Right atrium auricular region (tissue), 2 donors: ENCODE data around the gene CD3E. TPM values are rescaled to one million over a fixed set of nuclear protein-coding genes. Genes with fewer than 3 reads are reported as not detected.

Source experiments
- DNase-seq: peaks from one replicate; pipeline ENCODE4 v3.0.0-alpha.2; 2019; ENCODE audit warnings: low spot score
- H3K27ac ChIP-seq, 2 donors: fragments of 200-600 bp; sonication (generic); 1 replicate in 1 of 2; 2 replicates in 1 of 2; pipeline ENCODE4 v1.5.1; 2016 to 2019
- H3K27me3 ChIP-seq, 2 donors: fragments of 200-600 bp; sonication (generic); one replicate each; pipeline versions ENCODE4 v1.5.1 to v1.6.0; 2017 to 2019
- H3K36me3 ChIP-seq: fragments of 200-600 bp; sonication (generic); one replicate; pipeline ENCODE4 v1.5.1; 2016
- H3K4me1 ChIP-seq, 2 donors: fragments of 200-600 bp; sonication (generic); one replicate each; pipeline versions ENCODE4 v1.5.1 to v1.6.0; 2017 to 2019
- H3K4me3 ChIP-seq, 2 donors: fragments of 200-600 bp; sonication (generic); 1 replicate in 1 of 2; 2 replicates in 1 of 2; pipeline ENCODE4 v1.5.1; 2017 to 2019; ENCODE audit warnings: mild to moderate bottlenecking in 1 of 2, moderate library complexity in 1 of 2
- H3K9me3 ChIP-seq, 2 donors: fragments of 200-600 bp; sonication (generic); one replicate each; pipeline ENCODE4 v1.5.1; 2019
- total RNA-seq, 2 donors: library from RNA; depleted of rRNA; stranded (reverse); fragments of >200 nt; gene quantifications; one replicate each; pipeline ENCODE4 v1.1.0, GENCODE V29; 2016
- TF ChIP-seq, protein P1 (sequence below), 2 donors: fragments of 200-600 bp; sonication (generic); IDR thresholded peaks; one replicate each; pipeline ENCODE4 v1.5.1; 2019; ENCODE audit warnings: antibody characterized with exemption in 2 of 2

CD3E gene
- total RNA-seq, 2 donors from 2014 or later, result 1.8 TPM; not detected in 1

DNA sequence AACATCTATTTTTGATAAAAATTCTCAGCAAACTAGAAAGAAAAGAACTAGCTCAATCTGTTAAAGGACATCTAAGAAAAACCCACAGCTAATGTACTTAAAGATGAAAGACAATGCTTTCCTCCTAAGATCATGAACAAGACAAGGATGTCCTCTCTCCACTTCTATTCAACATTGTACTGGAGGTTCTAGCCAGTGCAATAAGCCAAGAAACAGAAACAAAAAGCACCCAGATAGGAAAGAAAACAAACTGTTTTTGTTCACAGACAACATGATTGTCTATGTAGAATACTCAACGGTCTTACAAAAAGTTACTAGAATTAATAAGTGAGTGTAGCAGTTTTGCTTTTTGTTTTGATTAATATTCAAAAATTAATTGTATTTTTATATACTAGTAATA lies 30.2 kb downstream of the CD3E start:
- Histone ChIP-seq H3K4me1 (no peaks in the 10 kb centered on the region), H3K27me3 (no peaks in the 10 kb centered on the region)
- TF ChIP-seq, protein P1, sequence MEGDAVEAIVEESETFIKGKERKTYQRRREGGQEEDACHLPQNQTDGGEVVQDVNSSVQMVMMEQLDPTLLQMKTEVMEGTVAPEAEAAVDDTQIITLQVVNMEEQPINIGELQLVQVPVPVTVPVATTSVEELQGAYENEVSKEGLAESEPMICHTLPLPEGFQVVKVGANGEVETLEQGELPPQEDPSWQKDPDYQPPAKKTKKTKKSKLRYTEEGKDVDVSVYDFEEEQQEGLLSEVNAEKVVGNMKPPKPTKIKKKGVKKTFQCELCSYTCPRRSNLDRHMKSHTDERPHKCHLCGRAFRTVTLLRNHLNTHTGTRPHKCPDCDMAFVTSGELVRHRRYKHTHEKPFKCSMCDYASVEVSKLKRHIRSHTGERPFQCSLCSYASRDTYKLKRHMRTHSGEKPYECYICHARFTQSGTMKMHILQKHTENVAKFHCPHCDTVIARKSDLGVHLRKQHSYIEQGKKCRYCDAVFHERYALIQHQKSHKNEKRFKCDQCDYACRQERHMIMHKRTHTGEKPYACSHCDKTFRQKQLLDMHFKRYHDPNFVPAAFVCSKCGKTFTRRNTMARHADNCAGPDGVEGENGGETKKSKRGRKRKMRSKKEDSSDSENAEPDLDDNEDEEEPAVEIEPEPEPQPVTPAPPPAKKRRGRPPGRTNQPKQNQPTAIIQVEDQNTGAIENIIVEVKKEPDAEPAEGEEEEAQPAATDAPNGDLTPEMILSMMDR (IDR thresholded peaks at IDR 0.05), result no peak

DNA sequence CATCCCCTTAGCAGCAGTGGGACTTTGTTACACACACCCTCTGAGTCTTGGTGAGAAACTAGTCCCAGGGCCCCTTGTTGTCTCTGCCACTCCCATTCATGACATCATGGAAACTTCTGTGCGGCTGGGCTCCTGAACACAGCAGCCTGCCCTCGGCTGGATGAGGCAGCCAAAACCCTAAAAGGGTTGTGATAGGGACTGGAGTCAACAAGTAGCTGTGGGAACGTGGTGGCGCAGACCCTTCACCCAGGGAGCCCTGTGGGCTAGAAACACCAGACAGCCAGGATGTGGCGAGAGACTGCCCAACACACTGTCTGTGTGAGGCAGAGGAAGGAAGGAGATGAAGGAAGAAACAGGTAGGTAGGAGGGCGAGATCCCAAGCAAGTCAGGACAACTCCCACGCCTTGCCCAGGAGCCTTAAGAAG lies 34.1 kb downstream of the CD3E start:
- Histone ChIP-seq H3K9me3 (no peaks in the 10 kb centered on the region), H3K27me3 (no peaks in the 10 kb centered on the region), H3K36me3 (no peaks in the 10 kb centered on the region), H3K27ac (no peak overlapping the region), H3K4me1 (no peaks in the 10 kb centered on the region), H3K4me3 (no peak overlapping the region)
- DNase-seq, result no peak
- TF ChIP-seq, protein P1 (IDR thresholded peaks at IDR 0.05), result no peak

More for the DNA sequence above, 30.2 kb downstream of the CD3E start:
- DNase-seq, result no peak
- H3K4me3 ChIP-seq, result no peak overlapping the region
- H3K36me3 ChIP-seq, result no peaks in the 10 kb centered on the region
- no peaks in the 10 kb centered on the region for H3K9me3 ChIP-seq
- H3K27ac ChIP-seq, result no peak overlapping the region

DNA sequence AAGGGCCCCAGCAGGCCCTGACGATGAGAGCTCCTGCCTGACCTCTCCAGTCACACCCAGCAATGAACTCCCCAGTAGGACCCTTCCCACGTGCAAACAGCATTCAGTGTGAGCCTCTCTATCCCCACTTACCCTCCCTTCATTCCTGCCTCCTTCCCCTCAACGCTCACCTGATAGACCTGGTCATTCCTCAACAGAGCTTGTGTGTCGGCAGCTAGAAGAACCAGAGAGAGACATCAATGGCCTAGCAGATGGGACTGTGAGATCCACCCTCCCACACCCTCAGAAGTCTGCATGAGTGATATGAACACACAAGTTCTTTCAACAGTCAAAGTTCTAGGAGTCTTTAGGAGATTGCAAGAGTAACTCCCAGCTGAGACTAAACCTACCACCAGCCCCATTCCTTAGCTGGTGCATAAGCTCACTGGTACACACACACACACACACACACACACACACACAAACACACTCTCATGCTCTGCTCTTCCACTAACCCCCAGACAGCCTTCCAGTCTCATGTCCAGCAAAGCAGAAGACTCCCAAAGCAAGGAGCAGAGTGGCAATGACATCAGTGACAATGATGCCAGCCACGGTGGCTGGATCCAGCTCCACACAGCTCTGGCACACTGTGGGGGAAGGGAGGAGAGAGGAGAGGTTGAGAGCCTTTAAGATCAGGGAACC lies 34.9 kb downstream of the CD3E start:
- Histone ChIP-seq H3K27ac (no peak overlapping the region), H3K36me3 (no peaks in the 10 kb centered on the region)
- TF ChIP-seq, protein P1 (IDR thresholded peaks at IDR 0.05), result no peak

DNA sequence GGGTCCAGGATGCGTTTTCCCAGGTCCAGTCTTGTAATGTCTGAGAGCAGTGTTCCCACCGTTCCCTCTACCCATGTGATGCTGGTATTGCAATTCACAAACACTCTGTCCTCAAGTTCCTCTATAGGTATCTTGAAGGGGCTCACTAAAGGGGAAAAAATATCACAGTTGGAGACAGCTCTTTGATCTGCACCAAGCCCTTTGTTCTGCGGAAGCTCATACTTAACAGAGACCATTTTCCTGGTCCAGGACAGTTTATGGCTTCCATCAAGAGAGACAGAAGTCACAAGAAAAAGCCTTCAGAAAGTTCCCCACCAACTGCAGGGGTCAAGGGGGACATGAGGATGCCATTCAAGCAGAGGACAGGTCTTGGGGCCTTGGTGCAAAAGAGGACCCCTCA lies 35.9 kb downstream of the CD3E start:
- no peak for DNase-seq
- Histone ChIP-seq H3K36me3 (no peaks in the 10 kb centered on the region), H3K27ac (no peak overlapping the region), H3K4me3 (no peak overlapping the region), H3K9me3 (no peaks in the 10 kb centered on the region), H3K27me3 (no peaks in the 10 kb centered on the region), H3K4me1 (no peaks in the 10 kb centered on the region)
- TF ChIP-seq, protein P1 (IDR thresholded peaks at IDR 0.05), result no peak

More for the DNA sequence above, 34.9 kb downstream of the CD3E start:
- Histone ChIP-seq H3K4me3 (no peak overlapping the region), H3K9me3 (no peaks in the 10 kb centered on the region), H3K27me3 (no peaks in the 10 kb centered on the region), H3K4me1 (no peaks in the 10 kb centered on the region)
- DNase-seq, result no peak

DNA sequence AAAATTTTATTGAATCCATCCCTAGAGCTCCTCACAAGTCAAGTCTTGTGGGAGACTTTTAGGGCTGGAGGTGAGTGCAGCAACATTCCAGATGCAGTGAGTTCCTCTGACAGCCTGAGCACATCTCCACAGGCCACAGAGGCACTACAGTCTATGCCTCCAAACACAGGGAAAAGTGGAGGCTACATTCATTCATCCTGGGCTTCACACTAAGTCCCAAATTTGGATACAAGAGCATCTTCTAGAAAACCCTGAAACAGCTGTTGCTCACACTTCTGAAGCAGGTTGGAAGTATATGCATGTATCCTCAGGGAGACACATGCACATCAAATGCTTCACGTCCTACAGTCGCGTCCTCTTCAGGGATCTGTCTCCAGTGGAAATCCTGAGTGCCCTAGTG lies 36.7 kb downstream of the CD3E start:
- Histone ChIP-seq H3K27ac (no peak overlapping the region), H3K36me3 (no peaks in the 10 kb centered on the region), H3K4me1 (no peaks in the 10 kb centered on the region), H3K4me3 (no peak overlapping the region), H3K27me3 (no peaks in the 10 kb centered on the region), H3K9me3 (no peaks in the 10 kb centered on the region)
- DNase-seq, result no peak
- TF ChIP-seq, protein P1 (IDR thresholded peaks at IDR 0.05), result no peak
